Trophoblast cell (in vitro differentiated cells and primary cell): ENCODE data around the gene HOTAIR.

Source experiments
- DNase-seq, 2 donors: peaks; one replicate each; pipeline ENCODE4 v3.0.0-alpha.2; 2016
- H2AFZ ChIP-seq: 2 replicates; pipeline ENCODE4 v1.6.1; 2013; ENCODE audit warnings: low read length, moderate library complexity, mild to moderate bottlenecking; ENCODE audit not compliant: insufficient read depth, poor library complexity
- H2AK5ac ChIP-seq: 2 replicates; pipeline ENCODE4 v1.6.1; 2013; ENCODE audit warnings: mild to moderate bottlenecking, low read length
- H2BK120ac ChIP-seq: 2 replicates; pipeline ENCODE4 v1.6.1; 2013; ENCODE audit warnings: low read length, mild to moderate bottlenecking, moderate library complexity; ENCODE audit not compliant: insufficient read depth, poor library complexity
- H2BK12ac ChIP-seq: 2 replicates; pipeline ENCODE4 v1.6.1; 2013; ENCODE audit warnings: mild to moderate bottlenecking, low read length, moderate library complexity
- H2BK5ac ChIP-seq: 2 replicates; pipeline ENCODE4 v1.6.1; 2013; ENCODE audit warnings: low read length, low read depth, moderate library complexity, mild to moderate bottlenecking; ENCODE audit not compliant: poor library complexity
- H3K14ac ChIP-seq: 2 replicates; pipeline ENCODE4 v1.6.1; 2013; ENCODE audit warnings: mild to moderate bottlenecking, low read length
- H3K18ac ChIP-seq: 2 replicates; pipeline ENCODE4 v1.6.1; 2013; ENCODE audit warnings: mild to moderate bottlenecking, low read length
- H3K23ac ChIP-seq: 2 replicates; pipeline ENCODE4 v1.6.1; 2013; ENCODE audit warnings: low read length
- H3K27ac ChIP-seq: 2 replicates; pipeline ENCODE4 v1.5.1; 2013; ENCODE audit warnings: low read depth, mild to moderate bottlenecking, inconsistent platforms, low read length, moderate library complexity
- H3K27me3 ChIP-seq: 2 replicates; pipeline ENCODE4 v1.6.1; 2013; ENCODE audit warnings: inconsistent platforms, mild to moderate bottlenecking, low read length, moderate library complexity; ENCODE audit not compliant: insufficient read depth
- H3K36me3 ChIP-seq, 2 experiments: 1 replicate in 1 of 2; 2 replicates in 1 of 2; pipeline ENCODE4 v1.6.1; 2013; ENCODE audit warnings: low read length in 2 of 2, mild to moderate bottlenecking in 2 of 2, moderate library complexity in 1 of 2; ENCODE audit not compliant: insufficient read depth in 2 of 2, control insufficient read depth in 1 of 2
- H3K4ac ChIP-seq: 2 replicates; pipeline ENCODE4 v1.6.1; 2013; ENCODE audit warnings: low read depth, mild to moderate bottlenecking, low read length, moderate library complexity
- H3K4me1 ChIP-seq, 2 experiments: 1 replicate in 1 of 2; 2 replicates in 1 of 2; pipeline ENCODE4 v1.6.1; 2013; ENCODE audit warnings: low read length in 2 of 2, mild to moderate bottlenecking in 2 of 2, moderate library complexity in 1 of 2; ENCODE audit not compliant: insufficient read depth in 2 of 2, control insufficient read depth in 1 of 2
- H3K4me2 ChIP-seq: 2 replicates; pipeline ENCODE4 v1.6.1; 2013; ENCODE audit warnings: inconsistent platforms, mild to moderate bottlenecking, low read length, moderate library complexity
- H3K4me3 ChIP-seq: 2 replicates; pipeline ENCODE4 v1.5.1; 2013; ENCODE audit warnings: mild to moderate bottlenecking, low read depth, low read length, inconsistent platforms
- H3K79me1 ChIP-seq: one replicate; pipeline ENCODE4 v1.6.1; 2013; ENCODE audit warnings: low read length
- H3K79me2 ChIP-seq: 2 replicates; pipeline ENCODE4 v1.6.1; 2013; ENCODE audit warnings: low read length, mild to moderate bottlenecking; ENCODE audit not compliant: control insufficient read depth, insufficient read depth, poor library complexity
- H3K9ac ChIP-seq: 2 replicates; pipeline ENCODE4 v1.6.1; 2013; ENCODE audit warnings: mild to moderate bottlenecking, low read length
- H3K9me3 ChIP-seq: 2 replicates; pipeline ENCODE4 v1.6.1; 2013; ENCODE audit warnings: low read depth, mild to moderate bottlenecking, control low read depth, inconsistent platforms, low read length; ENCODE audit not compliant: insufficient read depth
- H4K12ac ChIP-seq: 2 replicates; pipeline ENCODE4 v1.6.1; 2013; ENCODE audit warnings: low read depth, mild to moderate bottlenecking, low read length, moderate library complexity
- H4K8ac ChIP-seq: 2 replicates; pipeline ENCODE4 v1.6.1; 2013; ENCODE audit warnings: low read depth, mild to moderate bottlenecking, low read length, moderate library complexity
- H4K91ac ChIP-seq: one replicate; pipeline ENCODE4 v1.6.1; 2013; ENCODE audit warnings: low read depth, mild to moderate bottlenecking, low read length, moderate library complexity
- WGBS: extraction: QIAGEN DNeasy Blood & Tissue Kit; methylation state at CpG from one replicate; pipeline ENCODE4 v1.1.7; 2013; ENCODE audit warnings: missing lambda C conversion rate; ENCODE audit not compliant: insufficient read length, insufficient coverage; ENCODE audit errors: extremely low coverage; 5-methylcytosine and 5-hydroxymethylcytosine counted together

Gene HOTAIR

DNA sequence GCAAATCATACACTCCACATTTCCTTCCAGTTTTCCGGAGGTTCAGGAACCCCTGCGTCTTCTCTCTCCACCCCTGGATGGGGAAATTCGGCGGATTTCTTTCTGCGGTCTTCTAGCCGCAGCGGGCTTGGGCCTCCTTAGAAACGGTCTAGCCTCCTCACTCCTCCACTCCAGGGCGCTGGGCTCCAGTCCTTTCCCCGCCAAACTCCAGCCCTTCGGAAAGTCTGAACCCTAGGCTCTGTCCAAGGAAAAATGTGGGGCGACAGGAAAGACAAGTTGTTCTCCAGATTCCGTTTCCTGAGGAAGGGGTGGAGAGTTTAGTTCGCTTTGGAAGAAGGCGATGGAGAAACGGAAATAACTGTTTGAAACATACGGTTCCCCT, 8.8 kb upstream of the HOTAIR start:
- Histone ChIP-seq H3K23ac (no peak overlapping the region), H3K27ac (no peak overlapping the region), H4K12ac (no peak overlapping the region), H3K14ac (no peak overlapping the region), H3K4ac (no peak overlapping the region), H4K91ac (no peak overlapping the region), H3K9me3 (peaks cover 39% of the 10 kb centered on the region), H3K27me3 (peaks cover 94% of the 10 kb centered on the region), H3K4me2 (no peak overlapping the region), H2BK5ac (no peak overlapping the region), H3K9ac (no peak overlapping the region), H2AK5ac (no peak overlapping the region), H3K79me1 (no peaks in the 10 kb centered on the region), H3K18ac (no peak overlapping the region), H3K4me3 (no peak overlapping the region), H3K4me1 (peaks cover 0 to 2% of the 10 kb centered on the region in 2 experiments), H3K36me3 (no peaks in the 10 kb centered on the region), H2BK12ac (no peak overlapping the region), H2AFZ (no peak overlapping the region), H3K79me2 (no peaks in the 10 kb centered on the region), H2BK120ac (no peak overlapping the region), H4K8ac (no peak overlapping the region)
- no CpG with 5 or more reads among the region's 17 CpGs for WGBS
- DNase-seq, result peak in 1 of 2 donors; percentile 26

DNA sequence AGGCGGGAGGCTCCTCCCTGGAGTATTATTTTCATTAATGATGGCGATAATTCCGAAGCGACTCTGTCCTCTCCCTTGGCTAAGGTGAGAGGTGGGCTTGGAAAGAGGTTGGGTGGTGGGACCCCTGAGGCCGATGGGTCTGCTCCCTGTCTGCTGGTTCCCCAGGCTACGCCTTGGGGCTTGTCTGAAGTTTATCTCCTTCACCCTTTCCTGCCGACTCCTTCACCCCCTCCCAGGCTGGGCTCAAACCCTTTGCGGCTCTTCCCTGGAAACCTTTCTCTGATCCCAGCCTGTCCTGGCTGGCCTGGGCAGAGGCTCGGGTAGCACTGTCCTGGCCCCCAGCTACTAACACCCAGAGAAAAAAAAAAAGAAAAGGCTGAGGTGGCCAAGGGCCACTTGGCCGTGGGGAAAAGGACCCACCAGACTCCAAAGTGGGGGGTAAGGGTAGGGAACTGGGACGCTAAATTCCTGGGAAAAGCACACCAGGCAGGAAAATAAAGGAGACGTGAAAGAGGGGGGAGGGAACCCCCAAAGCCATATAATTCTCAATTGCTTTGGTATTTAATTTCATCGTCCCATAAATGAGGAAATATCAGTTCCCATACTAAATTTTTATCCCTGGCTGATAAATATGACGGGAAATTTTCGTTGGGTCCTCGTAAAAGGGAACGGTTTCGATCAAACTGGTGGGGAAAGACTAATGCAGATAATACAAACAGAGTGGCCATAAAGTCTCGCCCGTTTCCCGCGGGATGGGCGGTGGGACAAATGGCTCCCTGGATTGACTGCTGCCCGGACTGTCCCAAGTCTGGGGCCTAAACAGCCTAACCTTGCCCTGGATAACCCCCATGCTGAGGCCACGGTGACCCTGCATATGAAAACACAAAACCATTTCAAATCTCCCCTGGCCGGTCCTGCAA, 8.2 kb upstream of the HOTAIR start:
- Histone ChIP-seq H3K18ac (no peak overlapping the region), H4K12ac (no peak overlapping the region), H3K79me1 (no peaks in the 10 kb centered on the region), H2AK5ac (no peak overlapping the region), H2BK120ac (no peak overlapping the region), H3K79me2 (no peaks in the 10 kb centered on the region), H2BK5ac (no peak overlapping the region), H3K27me3 (peaks cover 92% of the 10 kb centered on the region), H3K4me1 (peaks cover 0 to 3% of the 10 kb centered on the region in 2 experiments), H4K8ac (no peak overlapping the region), H3K14ac (no peak overlapping the region), H3K9ac (no peak overlapping the region), H3K4me2 (no peak overlapping the region), H2AFZ (no peak overlapping the region), H3K36me3 (no peaks in the 10 kb centered on the region), H3K4ac (no peak overlapping the region), H3K27ac (no peak overlapping the region), H3K23ac (no peak overlapping the region), H3K9me3 (peaks cover 39% of the 10 kb centered on the region), H4K91ac (no peak overlapping the region), H3K4me3 (no peak overlapping the region), H2BK12ac (no peak overlapping the region)
- WGBS, result no CpG with 5 or more reads among the region's 26 CpGs
- DNase-seq, result no peak

DNA sequence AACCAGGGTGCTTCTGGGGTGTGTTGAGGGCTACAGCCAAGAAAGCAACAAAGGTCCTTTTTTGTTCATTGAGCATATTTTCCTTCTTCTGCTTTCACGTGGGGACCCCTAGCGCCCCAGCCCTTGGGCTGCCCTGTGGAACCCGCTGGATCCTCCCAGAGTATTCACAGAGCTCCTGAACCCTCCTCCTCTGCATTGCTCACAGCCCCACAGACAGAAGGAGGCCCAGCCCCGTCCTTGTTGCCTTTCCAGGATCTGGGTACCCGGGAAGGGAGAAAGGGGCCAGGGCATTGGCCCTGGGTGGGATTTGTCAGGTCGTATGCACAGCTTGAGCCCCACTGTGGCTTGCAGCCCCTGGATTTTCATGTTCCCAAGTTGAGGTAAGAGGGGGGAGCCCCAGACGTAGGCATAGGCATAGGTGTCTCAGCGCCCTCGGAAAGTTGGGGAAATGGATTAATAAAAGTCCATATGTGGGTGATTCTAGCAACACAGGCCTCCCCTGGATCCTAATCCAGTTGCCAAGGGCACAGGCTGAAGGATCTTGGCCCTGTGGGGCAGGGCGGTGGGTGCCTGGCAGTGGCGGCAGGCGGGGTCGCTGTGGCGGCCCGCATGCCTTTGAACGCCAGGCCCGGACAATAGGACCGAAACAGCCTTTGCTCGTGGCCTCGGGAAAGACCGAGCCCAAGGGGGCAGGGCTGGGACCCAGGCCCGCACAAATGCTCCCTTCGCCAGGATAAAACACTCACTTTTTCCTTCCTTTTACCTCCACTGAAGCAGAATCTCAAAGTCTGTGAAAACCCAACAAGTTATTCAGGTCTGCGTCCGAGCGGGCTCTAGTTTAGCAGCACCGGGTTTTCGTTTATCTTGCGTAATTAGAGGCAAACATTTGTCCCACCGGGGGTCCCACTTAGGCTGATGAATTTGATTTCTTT, 7.1 kb upstream of the HOTAIR start:
- no peaks in the 10 kb centered on the region for H3K79me1 ChIP-seq
- peaks cover 35% of the 10 kb centered on the region for H3K9me3 ChIP-seq
- no CpG with 5 or more reads among the region's 30 CpGs for WGBS
- no peak overlapping the region for H3K27ac ChIP-seq
- H3K27me3 ChIP-seq, result peaks cover 91% of the 10 kb centered on the region
- no peak overlapping the region for H2BK5ac ChIP-seq
- no peak overlapping the region for H2BK12ac ChIP-seq
- peaks cover 0 to 4% of the 10 kb centered on the region in 2 experiments for H3K4me1 ChIP-seq
- no peak overlapping the region for H3K4ac ChIP-seq
- no peak overlapping the region for H4K91ac ChIP-seq
- H3K36me3 ChIP-seq, result no peaks in the 10 kb centered on the region
- DNase-seq, result no peak
- no peak overlapping the region for H3K18ac ChIP-seq
- no peak overlapping the region for H2AK5ac ChIP-seq
- no peak overlapping the region for H3K4me3 ChIP-seq
- no peak overlapping the region for H3K4me2 ChIP-seq
- H3K14ac ChIP-seq, result no peak overlapping the region
- H4K12ac ChIP-seq, result no peak overlapping the region
- H4K8ac ChIP-seq, result no peak overlapping the region
- no peak overlapping the region for H3K9ac ChIP-seq
- H2BK120ac ChIP-seq, result no peak overlapping the region
- no peak overlapping the region for H2AFZ ChIP-seq
- no peak overlapping the region for H3K23ac ChIP-seq
- no peaks in the 10 kb centered on the region for H3K79me2 ChIP-seq

DNA sequence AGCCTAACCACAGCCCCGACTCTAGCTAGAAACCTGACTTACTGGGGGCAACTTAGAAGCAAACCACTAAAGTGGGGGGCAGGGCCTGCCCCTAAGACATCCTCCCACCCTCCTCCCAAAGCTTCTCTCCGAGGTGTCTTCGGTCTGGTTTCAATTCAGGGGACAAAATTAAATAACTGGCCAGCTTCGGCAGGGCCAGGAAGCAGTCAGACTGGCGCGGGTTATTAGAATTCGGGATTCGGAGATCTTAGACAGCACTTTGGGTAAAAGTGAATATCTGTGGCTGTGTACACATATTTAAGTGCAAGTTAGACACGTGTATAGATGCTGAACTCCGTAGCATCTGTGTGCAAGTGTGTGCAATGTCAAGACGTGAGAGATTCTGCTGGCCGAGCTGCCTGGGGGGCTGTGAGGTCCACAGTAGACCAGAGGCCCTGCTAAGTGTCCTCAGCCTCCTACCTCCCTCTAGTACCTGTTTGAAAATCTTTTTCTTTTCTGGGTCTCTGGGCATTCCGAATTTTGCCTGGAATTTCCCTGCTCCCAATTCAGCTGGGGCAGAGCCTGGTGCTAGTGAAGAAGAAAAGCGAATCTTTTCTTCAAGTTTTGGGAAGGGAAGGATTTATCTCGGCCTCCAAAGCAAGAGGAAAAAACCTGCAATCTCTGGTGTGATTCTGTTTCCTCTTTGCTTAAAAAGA, 6.2 kb upstream of the HOTAIR start:
- Histone ChIP-seq H3K18ac (no peak overlapping the region), H2BK12ac (no peak overlapping the region), H3K36me3 (no peaks in the 10 kb centered on the region), H3K4me1 (peaks cover 0 to 4% of the 10 kb centered on the region in 2 experiments), H4K12ac (no peak overlapping the region), H2AFZ (no peak overlapping the region), H3K4me2 (no peak overlapping the region), H3K9ac (no peak overlapping the region), H3K23ac (no peak overlapping the region), H4K91ac (no peak overlapping the region), H3K79me1 (no peaks in the 10 kb centered on the region), H3K4me3 (no peak overlapping the region), H3K9me3 (peaks cover 34% of the 10 kb centered on the region), H2BK120ac (no peak overlapping the region), H3K27me3 (peaks cover 91% of the 10 kb centered on the region), H4K8ac (no peak overlapping the region), H3K79me2 (no peaks in the 10 kb centered on the region), H3K27ac (no peak overlapping the region), H2BK5ac (no peak overlapping the region), H2AK5ac (no peak overlapping the region), H3K14ac (no peak overlapping the region), H3K4ac (no peak overlapping the region)
- no peak for DNase-seq
- WGBS, result no CpG with 5 or more reads among the region's 15 CpGs
